Measurements from ENCODE around the gene CSNK1E.

Gene CSNK1E

DNA sequence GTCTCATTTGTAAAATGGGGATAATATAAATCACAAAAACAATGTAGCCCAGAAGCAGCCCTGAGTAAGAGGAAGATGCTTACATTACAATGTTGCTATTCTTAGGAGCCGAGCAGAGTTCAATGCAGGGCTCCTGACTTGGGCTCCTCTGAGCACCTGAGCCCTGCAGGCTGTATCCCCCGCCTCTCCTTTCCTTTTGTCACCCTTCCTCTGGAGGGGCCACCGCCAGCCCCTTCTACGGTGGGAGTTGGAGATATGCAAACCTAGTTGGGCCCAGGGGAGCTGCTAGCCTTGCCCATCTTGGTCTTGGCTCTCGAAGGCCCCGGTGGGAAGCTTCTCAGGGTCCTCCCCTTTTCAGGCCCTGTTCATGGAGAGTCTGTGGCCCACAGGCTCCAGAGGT is 8.4 kb upstream of the CSNK1E start:
- H3K27me3 ChIP-seq (replicated peaks; ENCODE audit: control insufficient read depth, insufficient read depth, low read length): no peaks in the 10 kb centered on the region
- H3K36me3 ChIP-seq (ENCODE audit: control insufficient read depth, insufficient read depth, low read length, severe bottlenecking): no peaks in the 10 kb centered on the region
- H3K9me3 ChIP-seq (ENCODE audit: control insufficient read depth, low read length): no peaks in the 10 kb centered on the region
- no peak for DNase-seq (ENCODE audit: low read depth)
- no peak overlapping the region for H3K9ac ChIP-seq (ENCODE audit: low read length)
- H3K4me1 ChIP-seq (ENCODE audit: control insufficient read depth, insufficient read depth, low read length): no peaks in the 10 kb centered on the region
- H3K4me3 ChIP-seq (ENCODE audit: low read length): no peak overlapping the region

DNA sequence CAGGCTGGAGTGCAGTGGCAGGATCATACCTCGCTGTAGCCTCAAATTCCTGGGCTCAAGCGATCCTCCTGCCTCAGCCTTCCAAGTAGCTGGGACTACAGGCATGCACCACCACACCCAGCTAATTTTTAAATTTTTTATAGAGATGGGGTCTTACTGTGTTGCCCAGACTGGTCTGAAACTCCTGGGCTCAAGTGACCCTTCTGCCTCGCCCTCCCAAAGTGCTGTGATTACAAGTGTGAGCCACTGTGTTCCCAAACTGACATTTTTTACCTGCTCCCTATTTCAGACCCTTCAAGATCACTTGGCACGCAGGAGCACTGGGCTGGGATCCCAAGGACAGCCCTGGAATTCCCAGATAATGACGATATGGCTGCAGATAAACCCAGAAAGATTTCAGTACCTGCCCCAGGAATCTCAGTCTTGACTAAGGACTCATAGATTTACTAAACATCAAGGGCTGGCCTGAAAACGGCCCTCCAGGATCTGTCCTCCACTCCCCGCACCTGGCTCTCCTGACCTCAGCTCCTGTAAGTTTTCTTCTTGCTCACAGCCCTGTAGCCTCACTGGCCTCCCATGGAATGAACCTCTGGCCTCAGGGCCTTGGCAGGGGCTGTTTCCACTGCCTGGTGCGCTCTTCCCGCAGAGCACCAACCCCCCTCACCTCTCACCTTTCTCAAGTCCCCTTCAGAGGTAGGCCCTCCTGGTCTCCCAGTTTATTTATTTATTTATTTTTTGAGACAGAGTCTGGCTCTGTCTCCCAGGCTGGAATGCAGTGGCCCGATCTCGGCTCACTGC is 3.6 kb upstream of the CSNK1E start:
- Histone ChIP-seq H3K9ac (ENCODE audit: low read length) (no peak overlapping the region), H3K4me1 (ENCODE audit: control insufficient read depth, insufficient read depth, low read length) (peaks cover 11% of the 10 kb centered on the region), H3K9me3 (ENCODE audit: control insufficient read depth, low read length) (no peaks in the 10 kb centered on the region), H3K4me3 (ENCODE audit: low read length) (no peak overlapping the region), H3K27me3 (replicated peaks; ENCODE audit: control insufficient read depth, insufficient read depth, low read length) (no peaks in the 10 kb centered on the region), H3K36me3 (ENCODE audit: control insufficient read depth, insufficient read depth, low read length, severe bottlenecking) (no peaks in the 10 kb centered on the region)
- DNase-seq (ENCODE audit: low read depth): no peak

DNA sequence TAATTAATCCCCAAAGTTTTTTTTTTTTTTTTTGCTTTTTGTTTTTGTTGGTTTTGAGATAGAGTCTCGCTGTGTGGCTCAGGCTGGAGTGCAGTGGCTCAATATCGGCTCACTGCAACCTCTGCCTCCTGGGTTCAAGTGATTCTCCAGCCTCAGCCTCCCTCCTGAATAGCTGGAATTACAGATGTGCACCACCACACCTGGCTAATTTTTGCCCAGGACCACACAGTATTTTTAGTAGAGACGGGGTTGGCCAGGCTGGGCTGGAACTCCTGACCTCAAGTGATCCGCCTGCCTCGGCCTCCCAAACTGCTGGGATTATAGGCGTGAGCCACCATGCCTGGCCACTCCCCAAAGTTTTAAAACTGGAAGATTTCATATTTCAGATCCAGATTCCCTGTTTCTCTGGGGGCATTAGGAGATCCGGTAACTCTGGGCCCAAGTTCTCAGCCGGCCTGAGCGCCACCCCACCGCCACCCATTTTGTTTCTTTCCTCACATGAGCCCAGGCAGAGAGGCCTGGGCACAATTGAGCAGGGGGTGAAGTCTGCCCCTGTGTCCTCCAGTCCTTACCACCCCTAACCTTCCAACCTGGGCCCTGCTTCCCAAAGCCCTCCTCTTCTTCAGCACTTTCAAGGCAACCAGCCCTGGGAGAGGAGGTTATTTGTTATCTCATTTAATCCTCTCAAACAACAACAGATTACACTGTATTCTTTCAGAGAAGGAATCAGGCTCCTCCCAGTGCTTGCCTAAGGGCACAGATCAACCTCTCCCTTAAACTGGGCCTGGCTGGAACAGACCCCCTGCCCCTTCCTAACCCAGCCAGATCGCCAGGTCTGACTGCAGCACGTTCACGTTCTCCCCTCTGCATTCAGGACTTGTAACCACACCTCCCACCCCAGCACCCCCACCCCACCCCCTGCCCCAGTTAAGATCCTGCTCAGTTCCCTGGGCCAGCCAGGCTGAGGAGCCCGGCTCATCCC is 1.9 kb upstream of the CSNK1E start:
- no peak overlapping the region for H3K4me3 ChIP-seq (ENCODE audit: low read length)
- peak overlapping the region; percentile 80 for H3K9ac ChIP-seq (ENCODE audit: low read length)
- DNase-seq (ENCODE audit: low read depth): no peak
- H3K27me3 ChIP-seq (replicated peaks; ENCODE audit: control insufficient read depth, insufficient read depth, low read length): no peaks in the 10 kb centered on the region
- H3K4me1 ChIP-seq (ENCODE audit: control insufficient read depth, insufficient read depth, low read length): peaks cover 27% of the 10 kb centered on the region
- no peaks in the 10 kb centered on the region for H3K9me3 ChIP-seq (ENCODE audit: control insufficient read depth, low read length)
- H3K36me3 ChIP-seq (ENCODE audit: control insufficient read depth, insufficient read depth, low read length, severe bottlenecking): no peaks in the 10 kb centered on the region

DNA sequence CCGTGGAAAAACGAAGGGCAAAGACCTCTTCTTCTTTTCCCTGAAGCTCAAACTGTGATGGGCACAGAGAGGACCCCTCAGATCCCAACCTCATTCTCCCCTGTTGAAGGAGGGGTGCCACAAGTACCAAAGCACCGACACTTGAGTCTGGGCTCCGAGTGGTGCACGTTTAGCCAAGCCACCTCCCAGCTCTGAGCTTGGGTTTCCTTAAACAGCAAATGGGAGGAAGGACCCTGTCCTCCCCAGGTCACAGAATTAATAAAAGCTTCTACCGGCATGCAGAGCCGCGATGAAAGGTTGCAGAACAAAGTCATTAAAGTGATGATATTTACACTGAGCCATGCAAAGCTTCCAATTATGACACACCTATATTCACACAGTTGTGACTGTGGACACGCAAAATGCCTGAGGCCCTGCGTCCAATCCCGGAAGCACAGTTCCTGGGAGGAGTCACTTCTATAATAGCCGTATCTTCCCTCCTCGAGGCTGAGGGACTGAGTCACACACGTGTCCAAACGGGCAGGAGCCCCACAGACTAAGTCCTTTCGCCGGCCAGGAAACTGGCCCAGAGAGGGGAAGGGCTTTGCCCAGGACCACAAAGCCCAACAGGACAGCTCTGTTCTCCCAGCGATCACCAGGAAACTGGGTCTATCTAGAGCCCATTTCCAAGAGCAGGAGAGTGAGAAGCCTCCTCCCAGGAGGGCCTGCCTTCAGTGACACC is 922 bp upstream of the CSNK1E start:
- H3K4me1 ChIP-seq (ENCODE audit: control insufficient read depth, insufficient read depth, low read length): peaks cover 36% of the 10 kb centered on the region
- H3K4me3 ChIP-seq (ENCODE audit: low read length): peak overlapping the region; percentile 76
- H3K9me3 ChIP-seq (ENCODE audit: control insufficient read depth, low read length): no peaks in the 10 kb centered on the region
- peak; percentile 96 for DNase-seq (ENCODE audit: low read depth)
- H3K36me3 ChIP-seq (ENCODE audit: control insufficient read depth, insufficient read depth, low read length, severe bottlenecking): no peaks in the 10 kb centered on the region
- peak overlapping the region; percentile 80 for H3K9ac ChIP-seq (ENCODE audit: low read length)
- H3K27me3 ChIP-seq (replicated peaks; ENCODE audit: control insufficient read depth, insufficient read depth, low read length): no peaks in the 10 kb centered on the region

DNA sequence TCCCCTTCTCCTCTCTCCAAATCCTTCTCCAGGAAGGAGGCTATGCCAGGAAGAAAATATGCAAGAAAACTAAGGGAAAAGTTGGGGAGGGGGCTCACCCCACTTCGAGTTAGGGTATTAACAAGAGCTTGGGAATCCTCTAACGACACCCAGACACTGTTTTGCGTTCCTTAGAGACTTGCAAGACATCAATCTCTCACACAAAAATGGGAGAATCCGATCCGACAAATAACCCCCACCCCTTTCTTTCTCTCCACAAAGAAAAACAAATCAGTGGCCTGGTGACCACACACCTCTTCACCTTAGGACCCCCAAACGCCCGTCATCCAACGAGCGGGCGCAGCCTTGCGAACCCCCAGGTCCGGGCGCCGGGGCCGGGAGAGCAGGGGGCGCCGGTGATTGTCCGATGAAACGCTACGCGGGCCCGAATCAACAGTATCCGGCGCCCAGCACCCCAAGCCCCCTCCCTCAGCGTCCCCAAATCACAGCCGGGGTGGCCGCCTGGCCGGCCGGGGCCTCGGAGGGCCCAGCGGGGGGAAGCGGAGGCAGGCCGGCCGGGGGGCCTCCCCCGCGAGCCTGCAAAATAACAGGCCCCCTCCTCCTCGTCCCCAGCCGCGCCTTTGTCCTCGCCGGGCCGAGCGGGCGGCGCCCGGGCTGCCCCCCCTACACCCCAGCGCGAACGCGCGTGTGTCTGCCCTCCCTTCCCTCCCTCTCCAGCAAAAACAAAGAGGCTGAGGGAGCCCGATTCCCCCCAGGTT is 690 bp downstream of the CSNK1E start:
- H3K4me1 ChIP-seq (ENCODE audit: control insufficient read depth, insufficient read depth, low read length): peaks cover 52% of the 10 kb centered on the region
- peak overlapping the region; percentile 99 for H3K4me3 ChIP-seq (ENCODE audit: low read length)
- peak overlapping the region; percentile 97 for H3K9ac ChIP-seq (ENCODE audit: low read length)
- H3K9me3 ChIP-seq (ENCODE audit: control insufficient read depth, low read length): no peaks in the 10 kb centered on the region
- H3K27me3 ChIP-seq (replicated peaks; ENCODE audit: control insufficient read depth, insufficient read depth, low read length): no peaks in the 10 kb centered on the region
- peak; percentile 85 for DNase-seq (ENCODE audit: low read depth)
- H3K36me3 ChIP-seq (ENCODE audit: control insufficient read depth, insufficient read depth, low read length, severe bottlenecking): peaks cover 12% of the 10 kb centered on the region

DNA sequence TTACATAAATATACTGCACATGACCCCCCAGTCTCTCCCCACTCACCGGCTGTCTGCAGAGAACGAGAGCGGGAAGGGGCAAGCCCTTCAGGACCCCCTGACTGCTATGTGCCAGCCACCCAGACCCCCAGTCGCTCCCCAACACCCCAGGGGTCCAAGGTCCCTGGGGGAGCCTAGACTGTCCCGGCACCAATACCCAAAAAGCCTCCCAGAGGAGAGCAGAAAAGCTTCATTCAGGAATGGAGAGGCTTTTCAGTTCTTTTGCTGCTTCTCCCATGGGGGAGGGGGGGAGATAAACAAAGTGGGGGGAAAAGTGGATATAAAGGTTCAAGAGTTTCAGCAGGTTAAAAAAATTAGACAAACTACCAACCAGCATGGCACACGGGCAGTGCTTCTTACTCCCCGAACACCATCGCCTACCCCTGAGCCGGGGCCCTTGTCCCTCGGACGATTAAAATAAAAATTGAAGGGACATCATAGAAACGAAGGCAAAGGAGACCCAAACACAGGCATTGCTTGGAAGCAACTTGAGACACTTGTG is 1.3 kb downstream of the CSNK1E start:
- no peaks in the 10 kb centered on the region for H3K27me3 ChIP-seq (replicated peaks; ENCODE audit: control insufficient read depth, insufficient read depth, low read length)
- H3K4me3 ChIP-seq (ENCODE audit: low read length): peak overlapping the region; percentile 99
- H3K9me3 ChIP-seq (ENCODE audit: control insufficient read depth, low read length): no peaks in the 10 kb centered on the region
- DNase-seq (ENCODE audit: low read depth): peak; percentile 55
- peaks cover 12% of the 10 kb centered on the region for H3K36me3 ChIP-seq (ENCODE audit: control insufficient read depth, insufficient read depth, low read length, severe bottlenecking)
- H3K4me1 ChIP-seq (ENCODE audit: control insufficient read depth, insufficient read depth, low read length): peaks cover 59% of the 10 kb centered on the region
- H3K9ac ChIP-seq (ENCODE audit: low read length): peak overlapping the region; percentile 97

GRCh38 chr22:38314933-38315822 is 2.1 kb downstream of the CSNK1E start:
- Histone ChIP-seq H3K4me3 (ENCODE audit: low read length) (peak overlapping the region; percentile 99), H3K4me1 (ENCODE audit: control insufficient read depth, insufficient read depth, low read length) (peaks cover 66% of the 10 kb centered on the region), H3K36me3 (ENCODE audit: control insufficient read depth, insufficient read depth, low read length, severe bottlenecking) (peaks cover 12% of the 10 kb centered on the region), H3K27me3 (replicated peaks; ENCODE audit: control insufficient read depth, insufficient read depth, low read length) (no peaks in the 10 kb centered on the region), H3K9me3 (ENCODE audit: control insufficient read depth, low read length) (no peaks in the 10 kb centered on the region), H3K9ac (ENCODE audit: low read length) (peak overlapping the region; percentile 97)
- peak; percentile 59 for DNase-seq (ENCODE audit: low read depth)

- H3K9ac ChIP-seq (ENCODE audit: low read length): peak overlapping the region; percentile 97
- H3K4me3 ChIP-seq (ENCODE audit: low read length): peak overlapping the region; percentile 99
- H3K36me3 ChIP-seq (ENCODE audit: control insufficient read depth, insufficient read depth, low read length, severe bottlenecking): peaks cover 12% of the 10 kb centered on the region
- DNase-seq (ENCODE audit: low read depth): peak; percentile 45
- no peaks in the 10 kb centered on the region for H3K9me3 ChIP-seq (ENCODE audit: control insufficient read depth, low read length)
- H3K27me3 ChIP-seq (replicated peaks; ENCODE audit: control insufficient read depth, insufficient read depth, low read length): no peaks in the 10 kb centered on the region
- peaks cover 74% of the 10 kb centered on the region for H3K4me1 ChIP-seq (ENCODE audit: control insufficient read depth, insufficient read depth, low read length)
These were observed 2.9 kb downstream of the CSNK1E start for GRCh38 chr22:38314051-38314932.

DNA sequence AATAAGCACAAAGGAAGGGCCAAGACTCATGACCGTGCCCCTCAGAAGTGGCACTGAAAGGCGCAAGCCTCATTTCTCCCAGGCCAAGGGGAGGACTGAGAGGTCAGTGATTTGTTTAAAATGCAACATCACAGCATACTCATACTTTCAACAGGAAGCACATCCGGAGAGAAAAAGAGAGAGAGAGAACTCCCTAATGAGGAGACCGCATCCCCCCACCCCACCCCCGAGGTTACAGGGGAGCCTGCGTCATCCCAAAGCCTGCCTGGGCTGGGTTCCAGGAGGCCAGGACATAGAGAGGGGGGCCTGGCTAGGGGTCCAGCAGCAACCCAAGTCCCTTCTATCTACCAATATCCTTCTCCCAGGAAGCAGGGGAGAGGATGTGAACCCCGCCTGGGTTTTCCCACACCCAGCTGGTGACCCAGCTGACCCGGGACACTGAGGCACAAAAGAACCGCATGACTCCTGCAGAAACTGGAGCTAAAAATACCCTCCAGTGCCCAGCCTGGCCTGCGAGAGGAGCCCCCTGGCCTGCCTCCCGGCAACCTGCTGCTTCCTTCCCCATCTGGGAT is 3.8 kb downstream of the CSNK1E start:
- peak overlapping the region; percentile 97 for H3K9ac ChIP-seq (ENCODE audit: low read length)
- peak; percentile 84 for DNase-seq (ENCODE audit: low read depth)
- H3K4me3 ChIP-seq (ENCODE audit: low read length): peak overlapping the region; percentile 99
- peaks cover 76% of the 10 kb centered on the region for H3K4me1 ChIP-seq (ENCODE audit: control insufficient read depth, insufficient read depth, low read length)
- no peaks in the 10 kb centered on the region for H3K9me3 ChIP-seq (ENCODE audit: control insufficient read depth, low read length)
- H3K27me3 ChIP-seq (replicated peaks; ENCODE audit: control insufficient read depth, insufficient read depth, low read length): no peaks in the 10 kb centered on the region
- H3K36me3 ChIP-seq (ENCODE audit: control insufficient read depth, insufficient read depth, low read length, severe bottlenecking): peaks cover 16% of the 10 kb centered on the region
